PFSK-1 (cell line): ENCODE measurements around the gene AP1B1.

ENCODE experiments used
- FOXP2 ChIP-seq: optimal IDR thresholded peaks from 2 replicates; pipeline ENCODE3; 2011; ENCODE audit warnings: borderline replicate concordance, control low read depth, inconsistent platforms; ENCODE audit not compliant: insufficient read depth; ENCODE audit errors: extremely low read length, extremely low read depth
- POLR2AphosphoS5 ChIP-seq: IDR thresholded peaks from 2 replicates; pipeline ENCODE4 v1.6.1; 2012; ENCODE audit warnings: low read depth, mild to moderate bottlenecking, control low read depth, low read length, moderate library complexity
- SIN3A ChIP-seq: IDR thresholded peaks from 2 replicates; pipeline ENCODE4 v1.6.1; 2012; ENCODE audit warnings: mild to moderate bottlenecking, low read length, moderate library complexity, borderline replicate concordance; ENCODE audit not compliant: insufficient read depth
- TAF1 ChIP-seq: IDR thresholded peaks from 2 replicates; pipeline ENCODE4 v1.6.1; 2012; ENCODE audit warnings: low read length, control low read depth, borderline replicate concordance; ENCODE audit not compliant: insufficient read depth
- TF ChIP-seq, protein P1 (sequence below), 2 experiments: IDR thresholded peaks; 2 replicates each; pipeline versions ENCODE4 v1.6.1 to v1.8.0; 2011 to 2012; ENCODE audit warnings: low read depth in 2 of 2, low read length in 2 of 2, control low read depth in 1 of 2, inconsistent platforms in 1 of 2, mild to moderate bottlenecking in 1 of 2, moderate library complexity in 1 of 2; ENCODE audit not compliant: insufficient read depth in 1 of 2

DNA sequence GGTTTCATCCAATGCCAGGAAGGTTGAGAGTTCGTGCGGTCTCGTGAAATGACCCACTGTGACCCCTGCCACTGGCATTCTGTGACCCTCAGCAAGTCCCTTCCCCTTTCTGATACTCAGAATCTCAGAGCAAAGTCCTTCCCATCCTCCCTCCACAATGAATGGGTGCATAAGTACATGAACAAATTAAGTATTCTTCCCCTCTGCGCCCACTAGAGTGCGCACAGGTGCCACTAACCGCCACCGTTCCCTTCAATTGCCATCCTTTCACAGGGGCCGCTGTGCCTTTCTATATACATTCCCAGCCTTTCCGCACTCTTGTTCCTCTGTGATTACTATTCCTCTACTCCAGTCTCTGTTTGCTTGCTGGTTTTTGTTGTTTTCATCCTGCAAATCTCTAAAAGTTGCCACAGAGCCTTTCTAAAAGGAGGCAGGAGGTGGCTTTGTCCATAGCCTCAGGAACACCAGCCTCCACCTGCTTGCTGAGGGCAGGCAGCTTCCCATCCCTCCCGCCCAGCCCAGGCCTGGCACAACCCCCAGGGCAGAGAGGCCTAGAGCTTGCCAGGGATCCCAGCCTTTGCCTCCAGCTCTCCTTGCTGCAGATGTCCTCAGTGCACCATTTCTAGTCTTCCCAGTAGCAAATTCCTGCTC, 6.7 kb upstream of the AP1B1 start:
- no peak for TF ChIP-seq TAF1
- no peak for TF ChIP-seq POLR2AphosphoS5
- no peak for TF ChIP-seq SIN3A
- TF ChIP-seq, protein P1, sequence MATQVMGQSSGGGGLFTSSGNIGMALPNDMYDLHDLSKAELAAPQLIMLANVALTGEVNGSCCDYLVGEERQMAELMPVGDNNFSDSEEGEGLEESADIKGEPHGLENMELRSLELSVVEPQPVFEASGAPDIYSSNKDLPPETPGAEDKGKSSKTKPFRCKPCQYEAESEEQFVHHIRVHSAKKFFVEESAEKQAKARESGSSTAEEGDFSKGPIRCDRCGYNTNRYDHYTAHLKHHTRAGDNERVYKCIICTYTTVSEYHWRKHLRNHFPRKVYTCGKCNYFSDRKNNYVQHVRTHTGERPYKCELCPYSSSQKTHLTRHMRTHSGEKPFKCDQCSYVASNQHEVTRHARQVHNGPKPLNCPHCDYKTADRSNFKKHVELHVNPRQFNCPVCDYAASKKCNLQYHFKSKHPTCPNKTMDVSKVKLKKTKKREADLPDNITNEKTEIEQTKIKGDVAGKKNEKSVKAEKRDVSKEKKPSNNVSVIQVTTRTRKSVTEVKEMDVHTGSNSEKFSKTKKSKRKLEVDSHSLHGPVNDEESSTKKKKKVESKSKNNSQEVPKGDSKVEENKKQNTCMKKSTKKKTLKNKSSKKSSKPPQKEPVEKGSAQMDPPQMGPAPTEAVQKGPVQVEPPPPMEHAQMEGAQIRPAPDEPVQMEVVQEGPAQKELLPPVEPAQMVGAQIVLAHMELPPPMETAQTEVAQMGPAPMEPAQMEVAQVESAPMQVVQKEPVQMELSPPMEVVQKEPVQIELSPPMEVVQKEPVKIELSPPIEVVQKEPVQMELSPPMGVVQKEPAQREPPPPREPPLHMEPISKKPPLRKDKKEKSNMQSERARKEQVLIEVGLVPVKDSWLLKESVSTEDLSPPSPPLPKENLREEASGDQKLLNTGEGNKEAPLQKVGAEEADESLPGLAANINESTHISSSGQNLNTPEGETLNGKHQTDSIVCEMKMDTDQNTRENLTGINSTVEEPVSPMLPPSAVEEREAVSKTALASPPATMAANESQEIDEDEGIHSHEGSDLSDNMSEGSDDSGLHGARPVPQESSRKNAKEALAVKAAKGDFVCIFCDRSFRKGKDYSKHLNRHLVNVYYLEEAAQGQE (IDR thresholded peaks at IDR 0.05; ENCODE audit: insufficient read depth in 1 of 2, low read depth in 2 of 2, low read length in 2 of 2): no peak
- no peak for TF ChIP-seq FOXP2
